ENCODE data around the gene GPR176.

- TF ChIP-seq CTCF (conservative IDR thresholded peaks at IDR 0.05) (no peak), ZFX (IDR thresholded peaks at IDR 0.05) (no peak)
Observed at GRCh38 chr15:39850436-39850835, 69.6 kb downstream of the GPR176 start.
